Panc1 (cell line): ENCODE measurements around the gene RNF41. TPM values are rescaled to one million over a fixed set of nuclear protein-coding genes. Genes with fewer than 3 reads are reported as not detected.
A peak's percentile ranks its signal among the peaks of the same experiment; 100 is the strongest.

Experiments used
- ATAC-seq: fragments of 200-7000 bp; cut with Tn5 transposase; 2 replicates; pipeline ENCODE4 v1.9.1; 2020; ENCODE audit warnings: mild to moderate bottlenecking, moderate library complexity
- BruUV-seq: library from RNA; stranded (reverse); fragments of 400-500 nt; replicated peaks from 2 replicates; lab custom pipeline; 2021; lab: Mats Ljungman, UMichigan
- CTCF ChIA-PET: fragments of 300-600 bp; sonication (Branson Sonifier 250); formaldehyde crosslinking; loops from one replicate; lab custom pipeline; 2022; ENCODE audit warnings: antibody characterized with exemption; lab: Charles Lee
- POLR2A ChIA-PET: fragments of 300-600 bp; sonication (Branson Sonifier 250); formaldehyde crosslinking; loops from one replicate; lab custom pipeline; 2022; ENCODE audit warnings: antibody characterized with exemption; lab: Charles Lee
- DNase-seq: peaks from one replicate; pipeline ENCODE4 v3.0.0-alpha.2; 2010; ENCODE audit warnings: low read depth, low spot score
- H3K27ac ChIP-seq: 2 replicates; pipeline ENCODE4 v1.5.1; 2011; ENCODE audit warnings: mild to moderate bottlenecking, low read length, inconsistent platforms
- H3K27me3 ChIP-seq: fragments of 200-500 bp; sonication (Bioruptor generic); 2 replicates; pipeline ENCODE4 v1.6.0; 2014; ENCODE audit warnings: low read length, inconsistent platforms; ENCODE audit not compliant: control insufficient read depth, insufficient read depth
- H3K36me3 ChIP-seq: fragments of 200-500 bp; sonication (Bioruptor generic); 2 replicates; pipeline ENCODE4 v1.5.1; 2014; ENCODE audit warnings: inconsistent platforms, mild to moderate bottlenecking, low read length, moderate library complexity; ENCODE audit not compliant: control insufficient read depth, insufficient read depth
- H3K4me1 ChIP-seq: 2 replicates; pipeline ENCODE4 v1.5.1; 2011; ENCODE audit warnings: inconsistent platforms, mild to moderate bottlenecking, low read length, moderate library complexity; ENCODE audit not compliant: control insufficient read depth, insufficient read depth
- H3K4me3 ChIP-seq, 2 experiments: 2 replicates each; pipeline ENCODE4 v1.5.1; 2011 to 2012; ENCODE audit warnings: low read depth in 2 of 2, low read length in 2 of 2, mild to moderate bottlenecking in 2 of 2, inconsistent platforms in 1 of 2, moderate library complexity in 1 of 2
- H3K9me3 ChIP-seq: fragments of 200-500 bp; sonication (Bioruptor generic); 2 replicates; pipeline ENCODE4 v1.5.1; 2014; ENCODE audit warnings: low read depth, mild to moderate bottlenecking, inconsistent platforms, low read length, moderate library complexity; ENCODE audit not compliant: control insufficient read depth, insufficient read depth
- POLR2AphosphoS5 ChIP-seq: IDR thresholded peaks from 2 replicates; pipeline ENCODE4 v1.6.1; 2012; ENCODE audit warnings: mild to moderate bottlenecking, low read depth, low read length, moderate library complexity
- SIN3A ChIP-seq: IDR thresholded peaks from 2 replicates; pipeline ENCODE4 v1.6.1; 2012; ENCODE audit warnings: low read depth, mild to moderate bottlenecking, low read length, moderate library complexity, borderline replicate concordance; ENCODE audit not compliant: insufficient read depth
- TCF7L2 ChIP-seq: IDR thresholded peaks from 2 replicates; pipeline ENCODE4 v1.6.1; 2011; ENCODE audit warnings: mild to moderate bottlenecking, low read depth, low read length, inconsistent platforms
- in situ Hi-C: cut with HindIII; loops from 2 replicates; pipeline ENCODE4 v1.10.0; 2016; ENCODE audit warnings: low sequenced_read_pairs, low pct_unique_long_range_greater_than_20kb
- intact Hi-C: fragments of 100-400 bp; cut with micrococcal nuclease; formaldehyde crosslinking; loops from one replicate; pipeline ENCODE4 v1.10.0; 2022; ENCODE audit not compliant: unreplicated experiment
- total RNA-seq: library from RNA; stranded (reverse); gene quantifications from one replicate; pipeline ENCODE4 v1.2.1, GENCODE V29; 2021; ENCODE audit not compliant: unreplicated experiment
- TF ChIP-seq, protein P1 (sequence below), 2 experiments: IDR thresholded peaks; 2 replicates each; pipeline ENCODE4 v1.6.1; 2011 to 2012; ENCODE audit warnings: low read depth in 2 of 2, control low read depth in 1 of 2, low read length in 1 of 2, mild to moderate bottlenecking in 1 of 2, moderate library complexity in 1 of 2; ENCODE audit not compliant: insufficient read depth in 1 of 2
- TF ChIP-seq, protein P2 (sequence below): fragments of 450-650 bp; IDR thresholded peaks from 2 replicates; pipeline ENCODE4 v1.5.1; 2017; ENCODE audit warnings: mild to moderate bottlenecking

Gene RNF41
- total RNA-seq, 1 experiment from 2014 or later, result 35.3 TPM

GRCh38 chr12:56153678-56154065 lies 68.0 kb downstream of the RNF41 start:
- no peak for TF ChIP-seq SIN3A
- TF ChIP-seq, protein P1, sequence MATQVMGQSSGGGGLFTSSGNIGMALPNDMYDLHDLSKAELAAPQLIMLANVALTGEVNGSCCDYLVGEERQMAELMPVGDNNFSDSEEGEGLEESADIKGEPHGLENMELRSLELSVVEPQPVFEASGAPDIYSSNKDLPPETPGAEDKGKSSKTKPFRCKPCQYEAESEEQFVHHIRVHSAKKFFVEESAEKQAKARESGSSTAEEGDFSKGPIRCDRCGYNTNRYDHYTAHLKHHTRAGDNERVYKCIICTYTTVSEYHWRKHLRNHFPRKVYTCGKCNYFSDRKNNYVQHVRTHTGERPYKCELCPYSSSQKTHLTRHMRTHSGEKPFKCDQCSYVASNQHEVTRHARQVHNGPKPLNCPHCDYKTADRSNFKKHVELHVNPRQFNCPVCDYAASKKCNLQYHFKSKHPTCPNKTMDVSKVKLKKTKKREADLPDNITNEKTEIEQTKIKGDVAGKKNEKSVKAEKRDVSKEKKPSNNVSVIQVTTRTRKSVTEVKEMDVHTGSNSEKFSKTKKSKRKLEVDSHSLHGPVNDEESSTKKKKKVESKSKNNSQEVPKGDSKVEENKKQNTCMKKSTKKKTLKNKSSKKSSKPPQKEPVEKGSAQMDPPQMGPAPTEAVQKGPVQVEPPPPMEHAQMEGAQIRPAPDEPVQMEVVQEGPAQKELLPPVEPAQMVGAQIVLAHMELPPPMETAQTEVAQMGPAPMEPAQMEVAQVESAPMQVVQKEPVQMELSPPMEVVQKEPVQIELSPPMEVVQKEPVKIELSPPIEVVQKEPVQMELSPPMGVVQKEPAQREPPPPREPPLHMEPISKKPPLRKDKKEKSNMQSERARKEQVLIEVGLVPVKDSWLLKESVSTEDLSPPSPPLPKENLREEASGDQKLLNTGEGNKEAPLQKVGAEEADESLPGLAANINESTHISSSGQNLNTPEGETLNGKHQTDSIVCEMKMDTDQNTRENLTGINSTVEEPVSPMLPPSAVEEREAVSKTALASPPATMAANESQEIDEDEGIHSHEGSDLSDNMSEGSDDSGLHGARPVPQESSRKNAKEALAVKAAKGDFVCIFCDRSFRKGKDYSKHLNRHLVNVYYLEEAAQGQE (IDR thresholded peaks at IDR 0.05; ENCODE audit: insufficient read depth in 1 of 2, low read depth in 2 of 2, low read length in 1 of 2), result no peak
- TF ChIP-seq, protein P2, sequence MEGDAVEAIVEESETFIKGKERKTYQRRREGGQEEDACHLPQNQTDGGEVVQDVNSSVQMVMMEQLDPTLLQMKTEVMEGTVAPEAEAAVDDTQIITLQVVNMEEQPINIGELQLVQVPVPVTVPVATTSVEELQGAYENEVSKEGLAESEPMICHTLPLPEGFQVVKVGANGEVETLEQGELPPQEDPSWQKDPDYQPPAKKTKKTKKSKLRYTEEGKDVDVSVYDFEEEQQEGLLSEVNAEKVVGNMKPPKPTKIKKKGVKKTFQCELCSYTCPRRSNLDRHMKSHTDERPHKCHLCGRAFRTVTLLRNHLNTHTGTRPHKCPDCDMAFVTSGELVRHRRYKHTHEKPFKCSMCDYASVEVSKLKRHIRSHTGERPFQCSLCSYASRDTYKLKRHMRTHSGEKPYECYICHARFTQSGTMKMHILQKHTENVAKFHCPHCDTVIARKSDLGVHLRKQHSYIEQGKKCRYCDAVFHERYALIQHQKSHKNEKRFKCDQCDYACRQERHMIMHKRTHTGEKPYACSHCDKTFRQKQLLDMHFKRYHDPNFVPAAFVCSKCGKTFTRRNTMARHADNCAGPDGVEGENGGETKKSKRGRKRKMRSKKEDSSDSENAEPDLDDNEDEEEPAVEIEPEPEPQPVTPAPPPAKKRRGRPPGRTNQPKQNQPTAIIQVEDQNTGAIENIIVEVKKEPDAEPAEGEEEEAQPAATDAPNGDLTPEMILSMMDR, result no peak
- no peak for TF ChIP-seq TCF7L2
- no peak for TF ChIP-seq POLR2AphosphoS5
- Histone ChIP-seq H3K27ac (peak overlapping the region; percentile 93), H3K9me3 (no peaks in the 10 kb centered on the region), H3K4me1 (peaks cover 28% of the 10 kb centered on the region), H3K36me3 (peaks cover 5% of the 10 kb centered on the region; the same call in 1 of the 2 replicates), H3K27me3 (no peaks in the 10 kb centered on the region), H3K4me3 (peak overlapping the region in 1 of 2 experiments; percentile 66; a peak in 1 of 4 replicates)
- DNase-seq (no peak), ATAC-seq (no peak)
- in situ Hi-C loops, result no loop called here
- no TSS peak for BruUV-seq
- intact Hi-C loops, result no loop called here
- ChIA-PET CTCF (no interaction called here), POLR2A (no interaction called here)

DNA sequence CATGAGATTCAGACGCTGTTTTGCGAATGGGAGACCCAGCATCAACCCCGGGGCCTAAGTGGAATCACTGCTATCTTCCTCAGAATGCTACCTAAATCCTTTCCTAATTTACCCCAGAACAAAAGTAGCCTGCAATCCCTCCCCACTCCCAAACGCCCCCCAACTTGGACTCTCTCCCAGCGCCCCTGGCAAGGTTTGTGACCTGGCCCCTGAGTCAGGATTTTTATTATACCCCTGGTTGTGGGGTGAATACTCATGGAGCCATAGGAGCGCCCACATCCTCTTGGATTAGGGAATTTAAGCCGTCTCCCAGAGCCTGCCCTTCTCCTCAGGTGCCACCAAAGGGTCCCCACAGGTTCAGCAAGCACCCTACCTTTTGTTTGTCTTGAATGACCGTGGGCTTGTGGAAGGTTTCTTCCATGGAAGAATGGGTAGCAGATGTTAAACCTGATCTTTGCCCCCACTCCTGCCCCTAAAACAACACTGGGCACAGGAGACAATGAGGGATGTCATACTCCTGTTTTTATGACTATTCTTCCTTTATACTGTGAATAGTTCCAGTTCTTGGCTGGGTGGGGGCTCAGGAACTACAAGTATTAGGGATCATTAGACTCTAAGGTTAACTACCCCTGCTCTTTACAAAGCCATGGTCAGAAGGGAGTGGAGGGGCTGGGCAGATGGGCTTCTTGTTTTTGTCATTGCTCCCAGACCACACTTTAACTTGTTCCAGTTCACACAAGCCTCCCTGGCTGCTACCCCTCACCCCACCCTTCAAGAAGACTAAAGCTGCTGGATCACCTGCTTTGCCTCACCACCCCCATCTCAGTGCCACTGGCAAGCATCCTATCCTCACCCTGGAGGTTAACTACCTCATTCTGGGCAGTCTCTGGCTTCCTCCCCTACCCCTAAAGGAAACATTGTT lies 68.7 kb downstream of the RNF41 start:
- ATAC-seq (no peak), DNase-seq (no peak)
- Histone ChIP-seq H3K9me3 (no peaks in the 10 kb centered on the region), H3K36me3 (peaks cover 3% of the 10 kb centered on the region; the same call in 1 of the 2 replicates), H3K4me3 (peak overlapping the region; percentile 66), H3K27ac (peak overlapping the region; percentile 93), H3K4me1 (peaks cover 28% of the 10 kb centered on the region), H3K27me3 (no peaks in the 10 kb centered on the region)
- in situ Hi-C loops, result no loop called here
- intact Hi-C loops, result no loop called here
- POLR2A ChIA-PET, result no interaction called here
- TF ChIP-seq TCF7L2, result no peak
- TF ChIP-seq POLR2AphosphoS5, result no peak
- BruUV-seq, result TSS peak; percentile 80
- CTCF ChIA-PET, result no interaction called here

Other genes starting within 250 kb of the RNF41 start
- gene RAB5B, start 247.8 kb downstream of the RNF41 start, total RNA-seq, result 102 TPM
- 20.7 TPM for gene SUOX, start 224.6 kb downstream of the RNF41 start, total RNA-seq
- 6.9 TPM for gene IKZF4, start 200.9 kb downstream of the RNF41 start, total RNA-seq
- 46.4 TPM for gene RPS26, start 180.0 kb downstream of the RNF41 start, total RNA-seq
- 0.90 TPM for gene ERBB3, start 141.8 kb downstream of the RNF41 start, total RNA-seq
- gene PA2G4, start 117.4 kb downstream of the RNF41 start, total RNA-seq, result 175 TPM
- 2,264 TPM for gene RPL41, start 105.3 kb downstream of the RNF41 start, total RNA-seq
- gene ZC3H10, start 103.7 kb downstream of the RNF41 start, total RNA-seq, result 6.0 TPM
- 152 TPM for gene ESYT1, start 93.7 kb downstream of the RNF41 start, total RNA-seq
- 66.5 TPM for gene MYL6B, start 69.3 kb downstream of the RNF41 start, total RNA-seq
- gene MYL6, start 63.6 kb downstream of the RNF41 start, total RNA-seq, result 1,024 TPM
- 129 TPM for gene SMARCC2, start 32.4 kb downstream of the RNF41 start, total RNA-seq
- gene NABP2, start 2.4 kb upstream of the RNF41 start, total RNA-seq, result 99.6 TPM
- 0.23 TPM for gene SLC39A5, start 8.1 kb upstream of the RNF41 start, total RNA-seq
- 67.5 TPM for gene ANKRD52, start 36.5 kb upstream of the RNF41 start, total RNA-seq
- 20.0 TPM for gene COQ10A, start 45.0 kb upstream of the RNF41 start, total RNA-seq
- gene CS, start 78.4 kb upstream of the RNF41 start, total RNA-seq, result 240 TPM
- 115 TPM for gene CNPY2, start 94.1 kb upstream of the RNF41 start, total RNA-seq
- 71.9 TPM for gene PAN2, start 112.1 kb upstream of the RNF41 start, total RNA-seq
- gene IL23A, start 117.0 kb upstream of the RNF41 start, total RNA-seq, result 0.41 TPM
- 50.4 TPM for gene STAT2, start 138.2 kb upstream of the RNF41 start, total RNA-seq
- 0.10 TPM for gene APOF, start 140.9 kb upstream of the RNF41 start, total RNA-seq
- gene TIMELESS, start 227.5 kb upstream of the RNF41 start, total RNA-seq, result 46.2 TPM
- not detected for gene MIP, start 232.7 kb upstream of the RNF41 start, total RNA-seq
- gene SPRYD4, start 246.7 kb upstream of the RNF41 start, total RNA-seq, result 3.7 TPM